Endothelial cell (in vitro differentiated cells): ENCODE results near the gene SIGLEC6. TPM values are rescaled to one million over a fixed set of nuclear protein-coding genes. Genes with fewer than 3 reads are reported as not detected.

ENCODE experiments used
- DNase-seq: peaks from one replicate; pipeline ENCODE4 v3.0.0; 2021; ENCODE audit warnings: low spot score
- H3K27ac Mint-ChIP-seq: one replicate; pipeline ENCODE4 v1.8.0; 2021; ENCODE audit warnings: mixed read lengths, inconsistent platforms; ENCODE audit not compliant: unreplicated experiment
- H3K27me3 Mint-ChIP-seq: one replicate; pipeline ENCODE4 v1.8.0; 2021; ENCODE audit warnings: mild to moderate bottlenecking, moderate library complexity, mixed read lengths, inconsistent platforms; ENCODE audit not compliant: unreplicated experiment
- H3K36me3 Mint-ChIP-seq: one replicate; pipeline ENCODE4 v1.8.0; 2021; ENCODE audit warnings: mild to moderate bottlenecking, low read depth, mixed read lengths, inconsistent platforms; ENCODE audit not compliant: unreplicated experiment
- H3K4me1 Mint-ChIP-seq: one replicate; pipeline ENCODE4 v1.8.0; 2021; ENCODE audit warnings: mild to moderate bottlenecking, mixed read lengths, inconsistent platforms; ENCODE audit not compliant: unreplicated experiment
- H3K4me3 Mint-ChIP-seq: one replicate; pipeline ENCODE4 v1.8.0; 2021; ENCODE audit warnings: mild to moderate bottlenecking, mixed read lengths, inconsistent platforms; ENCODE audit not compliant: unreplicated experiment
- H3K9me3 Mint-ChIP-seq: one replicate; pipeline ENCODE4 v1.8.0; 2021; ENCODE audit warnings: mixed read lengths, inconsistent platforms; ENCODE audit not compliant: unreplicated experiment
- CTCF ChIP-seq: fragments of 200-600 bp; sonication (generic); IDR thresholded peaks from one replicate; pipeline ENCODE4 v1.5.0; 2021; ENCODE audit warnings: antibody characterized with exemption; ENCODE audit not compliant: unreplicated experiment
- total RNA-seq: library from RNA; stranded (reverse); fragmentation: NEBNext Ultra II Directional; extraction: Animal tissue kit (Norgen Biotek cat#: 25700); gene quantifications from one replicate; pipeline ENCODE4 v1.2.1, GENCODE V29; 2021; ENCODE audit not compliant: unreplicated experiment

Gene SIGLEC6
- total RNA-seq, 1 donor from 2014 or later, result not detected

- TF ChIP-seq CTCF, result no peak
- peaks cover 9% of the 10 kb centered on the region for H3K36me3 Mint-ChIP-seq
- no peak overlapping the region for H3K27ac Mint-ChIP-seq
- DNase-seq, result no peak
- H3K27me3 Mint-ChIP-seq, result peaks cover 5% of the 10 kb centered on the region
- no peak overlapping the region for H3K4me3 Mint-ChIP-seq
- peaks cover 8% of the 10 kb centered on the region for H3K9me3 Mint-ChIP-seq
- H3K4me1 Mint-ChIP-seq, result peaks cover 9% of the 10 kb centered on the region
These were observed 33.8 kb downstream of the SIGLEC6 start for GRCh38 chr19:51497666-51498065.

GRCh38 chr19:51493776-51494175 is 37.7 kb downstream of the SIGLEC6 start:
- no peaks in the 10 kb centered on the region for H3K27me3 Mint-ChIP-seq

GRCh38 chr19:51491586-51491985 is 39.9 kb downstream of the SIGLEC6 start:
- Mint-ChIP-seq H3K4me3 (peak overlapping the region; percentile 13), H3K27ac (no peak overlapping the region), H3K4me1 (peaks cover 2% of the 10 kb centered on the region), H3K27me3 (no peaks in the 10 kb centered on the region), H3K9me3 (peaks cover 12% of the 10 kb centered on the region), H3K36me3 (peaks cover 4% of the 10 kb centered on the region)
- DNase-seq, result no peak
- no peak for TF ChIP-seq CTCF

More at GRCh38 chr19:51493776-51494175, 37.7 kb downstream of the SIGLEC6 start:
- TF ChIP-seq CTCF, result no peak
- peaks cover 5% of the 10 kb centered on the region for H3K4me1 Mint-ChIP-seq
- peaks cover 7% of the 10 kb centered on the region for H3K36me3 Mint-ChIP-seq
- no peak for DNase-seq
- peaks cover 12% of the 10 kb centered on the region for H3K9me3 Mint-ChIP-seq
- no peak overlapping the region for H3K27ac Mint-ChIP-seq
- no peak overlapping the region for H3K4me3 Mint-ChIP-seq

- no peak for DNase-seq
- Mint-ChIP-seq H3K9me3 (peaks cover 12% of the 10 kb centered on the region), H3K4me1 (no peaks in the 10 kb centered on the region), H3K27ac (no peak overlapping the region), H3K4me3 (no peak overlapping the region), H3K27me3 (no peaks in the 10 kb centered on the region), H3K36me3 (peaks cover 4% of the 10 kb centered on the region)
- no peak for TF ChIP-seq CTCF
These were observed 40.8 kb downstream of the SIGLEC6 start for GRCh38 chr19:51490676-51491075.

GRCh38 chr19:51489113-51489512 is 42.4 kb downstream of the SIGLEC6 start:
- Mint-ChIP-seq H3K36me3 (peaks cover 4% of the 10 kb centered on the region), H3K4me1 (no peaks in the 10 kb centered on the region), H3K27me3 (no peaks in the 10 kb centered on the region), H3K4me3 (no peak overlapping the region), H3K9me3 (peaks cover 12% of the 10 kb centered on the region), H3K27ac (no peak overlapping the region)
- DNase-seq, result no peak
- TF ChIP-seq CTCF, result no peak
